Right lobe of liver (tissue), 4 donors: ENCODE measurements around the gene CSNK2B.

Experiments used
- CTCF ChIP-seq, 4 donors: fragments of 200-600 bp in 3 of 4; fragments of 450-650 bp in 1 of 4; IDR thresholded peaks; one replicate each; pipeline versions ENCODE4 v1.5.1 to v1.8.0; 2016 to 2022; ENCODE audit warnings: antibody characterized with exemption in 4 of 4, mild to moderate bottlenecking in 2 of 4
- POLR2A ChIP-seq: fragments of 450-650 bp; IDR thresholded peaks from one replicate; pipeline ENCODE4 v1.6.1; 2017; ENCODE audit warnings: antibody characterized with exemption, mild to moderate bottlenecking
- donor health status: DM: no; HTN: no; CAD: no.
- donor health status: DM: no; HTN: no; CAD: no.
- donor health status: DM: no; HTN: yes; CAD: no.

DNA sequence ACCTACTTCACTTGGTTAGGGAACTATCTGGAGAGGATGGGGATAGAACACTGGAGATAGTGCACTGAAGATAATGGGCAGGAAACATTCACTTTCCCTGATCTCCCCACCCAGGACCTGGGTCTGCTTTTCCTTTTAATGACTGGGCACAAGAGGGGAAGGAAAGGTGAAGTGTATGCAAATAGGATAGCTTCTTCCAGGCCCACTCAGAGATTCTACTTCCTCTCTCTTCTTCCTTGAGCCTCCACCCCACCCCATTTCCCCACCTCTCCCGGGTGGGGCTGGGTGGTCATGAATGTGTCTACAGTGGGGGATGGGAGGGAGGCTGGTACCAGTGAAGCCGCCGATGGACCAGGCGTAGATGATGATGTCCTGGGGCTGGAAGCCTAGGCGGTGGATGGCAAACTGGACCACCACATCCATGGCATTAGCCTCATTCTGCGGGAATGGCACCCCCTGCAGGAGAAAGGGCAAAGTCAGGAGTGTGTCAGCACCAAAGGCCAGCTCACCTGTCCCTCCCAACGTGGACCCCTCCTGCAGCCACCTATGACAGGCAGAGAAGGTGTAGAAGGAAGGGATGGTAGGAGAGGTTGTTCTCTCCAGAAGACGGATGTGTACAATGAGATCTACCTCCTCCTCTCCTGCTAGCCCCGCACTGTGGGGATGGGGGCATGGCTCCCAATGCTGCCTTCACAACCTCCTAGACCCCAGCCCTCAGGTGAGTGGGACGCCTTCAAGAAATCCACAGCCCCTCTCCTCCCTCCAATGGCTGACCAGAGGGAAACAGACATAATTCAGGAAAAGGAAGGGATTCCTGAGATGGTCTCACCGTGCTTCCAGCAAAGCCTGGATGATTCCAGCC lies 23.6 kb downstream of the CSNK2B start:
- TF ChIP-seq CTCF (IDR thresholded peaks at IDR 0.05) (peak in 3 of 4 donors; percentile 5 to 29 (median 29)), POLR2A (no peak)
